Stimulated activated CD4-positive, alpha-beta T cell treated with anti-CD3 and anti-CD28 coated beads, Interleukin-2, amount 100 ng/mL, for 4 hours (primary cell): ENCODE data around the gene SLC25A22.
A peak's percentile ranks its signal among the peaks of the same experiment; 100 is the strongest.

Experiments
- DNase-seq: peaks from one replicate; pipeline ENCODE4 v3.0.0-alpha.2; 2020; ENCODE audit warnings: low read depth

The SLC25A22 gene

GRCh38 chr11:821512-822371, 23.7 kb upstream of the SLC25A22 start:
- no peak for DNase-seq

GRCh38 chr11:820655-821511, 22.8 kb upstream of the SLC25A22 start:
- no peak for DNase-seq

- peak; percentile 84 for DNase-seq
These were observed 22.0 kb upstream of the SLC25A22 start for GRCh38 chr11:819943-820649.

- peak; percentile 90 for DNase-seq
These were observed 21.2 kb upstream of the SLC25A22 start for GRCh38 chr11:819129-819931.

- DNase-seq: no peak
These were observed 20.5 kb upstream of the SLC25A22 start, which contains the start of gene PNPLA2 for GRCh38 chr11:818396-819128. PNPLA2 (plus strand) TSS chr11:818914; CDS start chr11:819719, 805 bp downstream.

GRCh38 chr11:816433-816779, 18.3 kb upstream of the SLC25A22 start:
- DNase-seq: no peak

GRCh38 chr11:815675-816432, 17.8 kb upstream of the SLC25A22 start:
- no peak for DNase-seq

GRCh38 chr11:813456-814096, 15.5 kb upstream of the SLC25A22 start:
- no peak for DNase-seq

GRCh38 chr11:813072-813455, 15.0 kb upstream of the SLC25A22 start:
- no peak for DNase-seq

- no peak for DNase-seq
These were observed 14.3 kb upstream of the SLC25A22 start for GRCh38 chr11:812390-812789.

GRCh38 chr11:811446-812245, 13.6 kb upstream of the SLC25A22 start:
- DNase-seq: no peak

- DNase-seq: no peak
These were observed 12.0 kb upstream of the SLC25A22 start for GRCh38 chr11:810040-810567.

- peak; percentile 98 for DNase-seq
These were observed 11.4 kb upstream of the SLC25A22 start, which contains the start of gene RPLP2 for GRCh38 chr11:809287-810039. RPLP2 (plus strand) TSS chr11:809967; CDS start chr11:810235, 268 bp downstream.

GRCh38 chr11:808427-809286, 10.6 kb upstream of the SLC25A22 start:
- no peak for DNase-seq

GRCh38 chr11:804599-804964, 6.5 kb upstream of the SLC25A22 start:
- DNase-seq: no peak

- DNase-seq: no peak
These were observed 5.9 kb upstream of the SLC25A22 start for GRCh38 chr11:803770-804598.
